HG03575 (cell line): ENCODE results near the gene BCL11B.

Source experiments
- ATAC-seq: cut with Tn5 transposase; IDR thresholded peaks from one replicate; pipeline ENCODE4 v1.9.1; 2021; ENCODE audit not compliant: unreplicated experiment, insufficient number of reproducible peaks, low FRiP score; ENCODE audit errors: extremely low read depth

The BCL11B gene

DNA sequence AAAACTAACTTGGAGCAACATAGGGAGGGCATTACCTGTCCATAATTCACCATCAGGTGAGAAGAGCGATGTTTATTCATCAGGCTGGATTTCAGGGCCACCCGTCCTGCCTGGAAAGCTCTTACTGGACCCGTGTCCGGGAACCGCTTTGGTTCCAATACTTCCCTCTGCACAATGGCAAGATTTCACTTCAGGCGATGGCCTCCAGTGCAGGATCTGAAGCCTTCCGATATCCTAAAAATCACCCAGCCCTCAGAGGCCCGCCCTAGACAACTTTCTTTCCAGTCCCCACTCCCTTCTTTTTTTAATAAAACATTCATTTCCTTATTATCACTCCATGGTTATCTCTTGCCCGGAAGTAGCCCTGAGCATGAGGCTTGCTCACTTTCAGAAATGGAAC is 92.5 kb downstream of the BCL11B start:
- no peak for ATAC-seq

DNA sequence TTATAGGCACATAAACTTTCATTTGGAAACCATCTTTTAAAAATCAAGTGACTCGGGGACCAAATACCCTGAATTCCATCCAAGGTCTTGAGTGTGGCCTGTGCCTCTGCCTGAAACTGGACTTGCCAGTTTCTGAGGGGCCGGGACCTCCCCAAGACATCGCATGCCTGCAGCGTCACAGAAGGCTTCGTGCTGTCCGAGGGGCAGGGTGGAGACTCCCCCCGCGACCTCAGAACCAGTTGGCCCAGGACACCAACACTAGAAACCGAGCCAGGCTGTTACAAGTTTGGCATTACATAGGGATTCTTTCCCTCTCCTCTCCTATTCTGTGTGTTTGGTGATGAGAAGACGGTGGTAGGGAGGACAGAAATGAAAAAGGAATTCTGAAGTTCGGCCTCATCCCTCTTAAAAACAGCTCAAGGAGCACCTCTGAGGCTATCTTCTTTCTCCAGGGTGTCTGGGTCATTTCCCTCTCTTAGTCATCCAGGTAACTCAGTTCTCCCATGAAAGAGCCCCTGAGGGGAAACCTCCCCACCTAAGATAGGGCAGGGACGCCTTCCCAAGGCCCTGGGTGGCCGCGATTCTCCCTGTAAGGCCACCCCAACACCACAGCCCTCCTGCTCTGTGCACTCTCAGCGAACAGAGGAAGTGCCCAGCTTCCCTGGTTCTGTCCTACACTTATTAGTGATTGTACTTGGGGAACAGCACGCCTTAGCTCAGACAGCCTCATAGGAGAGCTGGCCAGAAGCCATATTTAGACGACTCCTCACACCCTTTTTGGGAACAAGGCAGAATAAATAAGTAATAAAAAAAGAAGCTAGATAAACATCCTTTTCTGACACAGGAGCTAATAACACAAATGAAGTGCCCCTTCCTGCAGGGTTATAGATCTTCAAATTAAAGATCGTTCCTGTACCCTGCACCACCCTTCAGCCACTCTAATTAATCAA is 93.8 kb downstream of the BCL11B start:
- ATAC-seq = no peak

DNA sequence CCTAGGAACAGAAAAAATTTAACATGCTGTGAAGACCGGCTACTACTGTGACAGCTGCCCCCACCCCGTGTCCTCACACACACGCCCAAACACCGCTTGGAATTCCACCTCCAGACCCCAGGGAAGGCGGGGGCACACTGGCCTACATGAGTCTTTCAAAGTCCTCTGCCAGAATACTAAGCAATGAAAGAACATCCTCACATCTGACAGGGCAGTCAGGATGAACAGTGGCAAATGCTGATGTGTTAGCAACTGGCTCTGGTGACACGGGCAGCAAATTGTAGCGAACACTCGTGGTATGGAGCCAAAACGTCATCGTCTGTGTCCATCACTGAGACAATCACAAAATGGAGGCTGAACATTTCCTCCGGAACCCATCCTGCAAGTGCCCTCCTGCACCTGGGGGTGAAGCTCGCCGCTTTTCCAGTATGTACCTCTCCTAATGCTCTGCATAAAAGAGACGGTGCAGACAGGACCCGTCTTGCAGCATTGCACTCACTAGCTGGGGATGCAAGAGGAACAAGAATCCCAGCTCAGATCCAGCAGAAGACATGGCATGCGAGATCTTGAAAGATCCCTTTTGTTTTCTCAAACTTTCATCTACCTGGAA is 94.8 kb downstream of the BCL11B start:
- ATAC-seq = no peak

DNA sequence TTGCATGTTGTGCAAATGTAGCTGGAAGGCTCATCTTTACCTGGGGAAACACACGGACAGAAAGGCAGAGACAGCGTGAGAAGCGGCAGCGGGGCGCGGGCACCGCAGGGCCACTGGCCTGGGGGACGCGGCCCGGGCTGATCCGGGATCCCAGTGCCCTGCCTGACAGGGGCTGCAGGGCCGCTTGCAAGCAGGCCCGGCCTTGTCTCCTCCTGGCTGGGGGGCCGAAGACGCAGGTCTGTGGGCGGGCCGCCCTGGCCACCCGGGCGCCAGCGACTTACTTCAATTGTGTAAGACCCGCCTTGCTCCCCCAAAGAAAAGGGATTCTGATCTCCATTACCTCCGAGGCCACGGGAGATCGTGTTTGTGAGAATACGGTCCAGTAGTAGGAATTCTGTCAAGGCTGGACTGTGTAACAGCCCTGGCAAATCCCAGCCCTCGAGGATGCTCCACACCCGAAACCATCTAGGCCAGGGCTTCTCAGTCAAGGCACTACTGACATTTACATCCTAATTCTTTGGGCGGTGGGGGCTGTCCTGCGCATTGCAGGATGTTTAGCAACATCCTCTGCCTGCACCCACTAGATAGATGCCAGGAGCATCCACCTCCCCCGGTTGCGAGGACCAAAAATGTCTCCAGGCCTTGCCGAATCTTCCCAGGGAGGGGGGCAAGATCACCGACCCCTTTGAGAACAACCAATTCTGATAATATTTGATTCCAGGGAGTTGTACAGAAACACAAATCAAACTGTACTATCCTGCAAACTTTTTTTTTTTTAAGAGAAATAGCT is 95.6 kb downstream of the BCL11B start:
- no peak for ATAC-seq

DNA sequence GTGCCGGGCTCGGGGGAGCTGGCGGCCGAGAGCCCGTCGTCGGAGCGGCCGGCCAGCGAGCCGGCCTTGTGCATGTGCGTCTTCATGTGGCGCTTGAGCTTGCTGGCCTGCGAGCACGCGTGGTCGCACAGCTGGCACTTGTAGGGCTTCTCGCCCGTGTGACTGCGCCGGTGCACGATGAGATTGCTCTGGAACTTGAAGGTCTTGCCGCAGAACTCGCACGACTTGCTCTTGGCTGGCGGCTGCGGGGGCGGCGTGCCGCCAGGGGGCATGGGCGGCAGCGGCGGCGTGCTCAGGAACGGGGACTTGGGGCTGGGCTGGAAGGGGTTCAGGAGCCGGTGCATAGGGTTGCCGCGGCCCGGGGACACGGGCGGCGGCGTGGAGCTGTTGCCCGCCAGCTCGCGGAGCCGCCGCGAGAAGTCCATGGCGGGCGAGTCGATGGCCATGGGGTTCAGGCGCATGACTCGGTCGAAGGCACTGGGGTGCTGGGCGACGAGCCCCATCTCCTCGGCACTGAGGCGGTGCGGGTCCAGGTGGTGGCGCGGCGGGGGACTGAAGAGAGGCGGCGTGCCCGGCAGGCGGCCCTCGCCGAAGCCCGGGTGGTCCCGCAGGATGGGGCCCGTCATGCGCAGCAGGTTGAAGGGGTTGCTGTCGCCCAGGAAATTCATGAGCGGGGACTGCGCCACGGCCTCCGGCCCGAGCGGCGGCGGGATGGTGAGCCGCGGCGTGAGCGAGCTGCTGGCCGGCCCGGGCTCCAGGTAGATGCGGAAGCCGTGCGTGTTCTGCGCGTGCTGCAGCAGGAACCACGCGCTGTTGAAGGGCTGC is 96.5 kb downstream of the BCL11B start:
- no peak for ATAC-seq

DNA sequence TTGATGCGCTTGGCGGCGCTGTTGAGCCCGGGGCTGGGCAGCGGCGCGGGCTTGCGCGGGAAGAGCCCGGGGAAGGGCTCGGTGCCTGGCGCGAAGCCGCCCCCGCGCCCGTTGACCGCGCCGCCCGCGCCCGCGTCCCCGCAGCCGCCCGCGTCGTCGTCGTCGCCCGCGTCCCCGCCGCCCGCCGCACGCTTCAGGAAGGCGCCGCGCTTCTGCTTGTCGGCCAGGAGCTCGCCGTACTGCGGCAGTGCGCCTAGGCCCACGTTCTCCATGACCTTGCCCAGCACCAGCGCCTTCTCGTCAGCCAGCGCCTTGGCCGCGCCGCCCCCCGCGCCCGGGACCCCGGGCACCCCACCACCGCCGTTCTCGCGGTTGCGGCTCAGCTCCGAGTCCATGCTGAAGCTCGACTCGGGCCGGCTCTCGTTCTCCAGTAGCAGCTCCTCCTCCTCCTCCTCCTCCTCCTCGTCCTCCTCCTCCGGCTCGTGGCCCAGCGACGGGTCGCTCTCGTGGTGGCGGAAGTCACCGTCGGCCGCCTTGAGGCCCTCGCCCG is 97.2 kb downstream of the BCL11B start:
- no peak for ATAC-seq

DNA sequence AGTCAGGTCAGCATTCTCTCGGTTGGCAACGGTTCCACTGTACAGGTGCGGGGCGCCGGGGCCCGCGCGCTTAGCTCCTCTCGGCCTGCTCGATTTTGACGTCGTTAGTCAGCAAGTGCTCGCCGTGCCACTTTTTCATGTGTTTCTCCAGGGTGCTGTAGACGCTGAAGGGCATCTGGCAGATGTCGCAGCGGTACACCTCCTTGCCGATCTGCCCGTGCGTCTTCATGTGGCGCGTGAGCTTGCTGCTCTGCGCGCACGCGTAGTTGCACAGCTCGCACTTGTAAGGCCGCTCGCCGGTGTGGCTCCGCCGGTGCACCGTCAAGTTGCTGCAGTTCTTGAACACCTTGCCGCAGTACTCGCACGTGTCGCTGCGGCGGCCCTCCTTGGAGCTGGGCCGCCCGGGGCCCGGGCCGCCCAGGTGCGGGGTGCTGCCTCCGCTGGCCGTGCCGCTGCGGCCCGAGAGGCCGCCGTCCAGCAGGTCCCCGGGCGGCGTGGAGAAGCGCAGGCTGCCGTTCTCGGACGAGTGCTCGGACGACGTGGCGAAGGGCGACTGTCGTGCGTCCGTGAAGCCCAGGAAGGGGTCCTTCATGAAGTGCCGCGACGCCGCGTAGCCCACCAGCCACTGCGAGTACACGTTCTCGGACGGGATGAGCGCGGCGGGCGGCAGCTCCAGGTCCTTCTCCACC is 97.8 kb downstream of the BCL11B start:
- no peak for ATAC-seq

DNA sequence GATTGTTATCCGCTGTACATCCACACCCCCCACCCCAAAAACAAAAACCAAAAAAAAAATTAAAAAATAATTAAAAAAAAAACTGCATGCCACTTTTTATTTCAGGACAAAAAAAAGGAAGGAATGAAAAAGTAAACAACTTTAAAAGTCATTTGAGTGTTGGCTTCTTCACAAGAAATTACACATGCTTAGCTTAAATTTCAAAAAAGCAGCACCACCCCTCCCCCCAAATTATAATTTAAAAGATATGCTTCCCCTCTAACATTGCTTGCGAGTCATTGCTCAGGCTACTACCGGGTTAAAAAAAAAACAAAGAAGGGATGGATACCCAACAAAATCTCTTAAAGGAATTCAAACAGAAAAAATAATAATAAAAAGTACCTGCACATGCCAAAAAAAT is 98.5 kb downstream of the BCL11B start:
- no peak for ATAC-seq

DNA sequence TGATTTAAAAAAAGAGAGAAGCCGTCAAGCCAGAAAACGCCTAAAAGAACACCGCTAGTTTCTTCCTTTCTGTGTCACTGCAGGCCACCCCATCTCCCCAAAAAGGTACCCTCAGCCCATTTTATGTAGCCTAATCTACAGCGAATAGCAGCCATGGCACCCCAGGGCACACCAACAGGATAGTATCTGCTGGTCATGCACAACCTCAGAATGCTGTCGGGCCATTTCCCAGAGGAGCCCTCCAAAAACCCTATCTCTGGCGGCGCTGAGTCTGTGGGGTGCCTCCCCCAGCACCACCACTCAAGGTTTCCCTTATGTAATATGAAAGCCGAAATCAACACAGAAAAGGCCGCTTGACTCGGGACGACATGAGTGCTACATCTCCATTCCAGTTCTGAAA is 98.9 kb downstream of the BCL11B start:
- no peak for ATAC-seq

DNA sequence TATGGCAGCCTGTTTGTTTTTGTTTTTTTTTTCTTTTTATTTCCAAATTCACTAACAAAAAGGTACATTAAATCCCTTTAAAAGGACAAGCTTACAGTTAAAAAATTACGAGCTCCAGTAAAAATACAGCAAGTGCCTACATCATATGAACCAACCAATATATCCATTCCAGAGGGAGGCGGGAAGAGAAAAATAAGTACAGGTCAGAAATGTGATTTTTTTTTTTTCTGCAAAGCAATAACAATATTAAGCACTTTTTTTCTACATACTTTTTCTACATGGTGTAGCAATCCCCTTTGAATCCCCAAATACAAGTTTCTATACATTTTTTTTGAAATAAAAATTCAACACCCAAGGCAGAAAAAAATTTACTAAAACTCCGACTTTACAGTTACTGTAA is 100.6 kb downstream of the BCL11B start:
- ATAC-seq = no peak

DNA sequence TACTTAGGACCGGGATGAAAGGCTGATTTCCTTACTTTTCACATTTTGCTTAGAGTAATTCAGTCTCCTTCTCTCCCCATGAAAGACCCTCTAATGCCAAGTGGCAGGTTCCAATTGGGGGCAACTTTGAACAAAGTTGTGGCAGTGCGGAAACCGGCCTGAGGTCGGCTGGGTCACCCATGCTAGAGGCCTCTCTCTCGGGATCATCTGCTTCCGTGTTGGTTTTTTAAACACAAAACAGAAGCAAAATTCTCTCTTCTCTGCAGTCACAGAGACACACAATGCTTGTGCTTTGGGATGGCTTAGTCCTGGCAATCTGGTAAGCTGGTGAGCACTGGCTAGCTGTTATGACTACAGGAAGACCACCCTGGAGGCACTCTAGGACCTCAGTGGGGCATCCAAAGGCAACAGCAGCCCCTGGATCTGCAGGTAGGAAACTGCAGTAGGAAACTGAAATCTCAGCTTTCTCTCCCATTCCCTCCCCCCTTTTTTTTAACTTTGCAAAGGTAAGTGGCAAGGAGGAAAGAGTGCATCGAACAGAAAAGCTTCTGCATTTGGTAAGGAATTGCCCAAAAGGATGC is 102.1 kb downstream of the BCL11B start:
- ATAC-seq = no peak

DNA sequence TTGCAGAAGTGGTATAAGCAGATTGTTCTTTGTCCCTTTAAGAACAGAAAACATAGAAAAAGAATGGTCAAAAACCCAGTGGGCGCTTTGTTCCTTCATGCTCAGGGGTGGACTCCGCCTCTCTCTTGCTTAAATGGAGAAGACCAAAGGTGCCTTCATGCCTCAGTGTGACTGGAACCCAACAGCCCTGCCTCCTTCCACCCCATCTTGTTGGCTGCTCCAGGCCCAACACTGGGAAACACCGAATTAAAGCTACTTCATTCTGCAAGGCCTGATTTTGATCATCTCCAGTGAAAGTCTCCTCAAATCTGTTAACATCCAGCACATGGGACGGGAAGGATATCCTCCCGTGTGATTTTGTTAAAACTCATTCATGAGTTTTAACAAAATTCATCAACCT is 103.7 kb downstream of the BCL11B start:
- ATAC-seq = no peak

DNA sequence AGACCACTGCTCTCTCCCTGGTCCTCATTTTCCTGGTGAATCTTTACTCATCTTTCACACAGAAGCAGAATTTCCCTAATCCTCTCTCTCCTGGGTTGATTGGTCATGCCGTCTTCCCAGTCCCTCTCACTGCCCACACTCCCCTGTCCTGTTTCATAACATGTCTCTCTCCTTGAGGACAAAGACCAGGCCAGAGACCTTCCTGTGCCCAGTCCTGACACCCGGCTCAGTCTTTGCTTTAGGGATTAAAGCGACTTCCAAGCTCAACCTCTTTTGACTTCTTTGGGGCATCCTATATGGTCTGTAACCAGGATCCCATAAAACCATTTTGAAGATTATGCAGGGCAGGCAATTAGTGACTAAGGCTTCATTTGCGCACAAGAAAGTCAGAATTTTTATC is 105.5 kb downstream of the BCL11B start:
- ATAC-seq = no peak

DNA sequence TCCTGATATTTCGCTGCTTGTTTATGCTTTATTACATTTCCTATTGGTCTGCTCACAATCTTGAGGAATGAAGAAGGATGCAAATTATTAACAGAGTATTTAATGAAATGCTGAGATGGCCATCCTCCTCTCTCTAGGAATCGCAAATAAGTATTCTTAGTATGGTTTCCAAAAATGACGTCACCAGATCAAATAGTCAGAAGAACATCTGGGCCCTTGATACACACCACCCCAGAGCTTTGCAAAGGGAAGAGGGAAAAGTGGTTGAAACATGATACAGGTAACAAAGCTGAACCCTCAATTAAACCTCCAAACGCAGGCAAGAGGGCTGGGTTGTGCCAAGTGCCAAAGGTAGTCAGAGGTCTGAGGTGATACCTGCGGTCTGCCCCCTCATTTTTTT is 107.3 kb downstream of the BCL11B start:
- ATAC-seq = no peak

DNA sequence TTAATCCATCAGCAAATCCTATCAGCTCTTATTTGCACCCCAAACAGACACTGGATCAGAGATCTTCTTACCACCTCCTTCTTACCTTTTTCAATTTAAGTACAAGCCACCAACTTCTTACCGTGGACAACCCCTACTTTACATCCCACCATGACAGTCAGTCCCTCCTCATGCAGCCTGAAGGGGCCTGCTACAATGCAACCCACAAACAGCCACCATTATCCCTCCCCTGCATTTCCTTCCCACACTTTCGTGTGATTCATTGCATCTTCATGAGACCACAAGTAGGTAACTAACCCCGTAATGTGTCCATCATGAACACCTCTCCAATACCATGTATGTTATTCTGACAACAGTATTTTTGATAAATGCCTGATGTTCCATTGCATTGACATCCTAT is 108.6 kb downstream of the BCL11B start:
- no peak for ATAC-seq

DNA sequence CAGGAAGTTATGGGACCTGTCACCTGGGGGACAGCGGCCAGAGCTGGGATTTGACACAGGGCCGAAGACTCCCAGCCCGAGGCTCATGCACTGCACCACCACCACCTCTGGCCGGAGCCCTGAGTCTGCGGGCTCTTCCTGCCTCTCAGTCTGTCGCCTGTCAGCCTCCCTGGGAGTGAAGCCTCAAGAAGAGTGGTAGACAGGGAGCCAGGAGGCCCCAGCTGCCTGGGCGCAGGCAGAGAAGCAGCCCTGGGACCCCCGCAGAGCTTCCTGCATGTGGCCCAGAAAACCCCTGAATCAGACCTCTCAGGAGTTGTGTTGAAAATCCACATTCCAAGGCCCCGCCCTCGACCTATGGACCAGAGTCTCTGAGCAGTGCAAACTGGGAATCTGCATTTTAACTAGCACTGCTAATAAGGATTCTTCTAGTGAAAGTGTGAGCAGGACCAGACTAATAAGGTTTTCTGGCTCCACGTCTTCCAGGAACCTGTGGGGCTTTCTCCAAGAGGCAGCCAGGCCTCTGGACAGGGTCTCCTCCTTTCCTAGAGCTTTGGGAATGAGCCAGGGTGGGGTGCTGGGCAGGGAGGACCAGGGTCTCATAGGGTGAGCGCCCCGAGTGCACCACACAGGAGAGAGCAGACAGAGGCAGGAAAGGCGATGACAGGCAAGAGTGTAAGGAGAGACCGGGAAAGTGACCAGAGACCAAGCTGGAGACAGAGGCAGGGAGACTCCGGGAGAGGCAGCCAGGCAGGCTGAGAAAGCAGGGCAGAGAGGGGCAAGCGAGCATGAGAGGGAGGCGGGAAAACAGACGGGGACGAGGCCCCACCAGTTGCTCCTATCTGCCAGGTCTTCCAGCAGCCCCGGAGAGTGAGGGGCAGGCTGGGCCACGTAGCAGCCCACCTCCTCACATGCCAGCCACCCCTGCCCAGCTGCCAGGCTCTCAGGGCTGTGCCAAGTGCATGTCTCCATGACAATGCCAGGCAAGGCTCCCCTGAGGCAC is 112.4 kb downstream of the BCL11B start:
- ATAC-seq = no peak

DNA sequence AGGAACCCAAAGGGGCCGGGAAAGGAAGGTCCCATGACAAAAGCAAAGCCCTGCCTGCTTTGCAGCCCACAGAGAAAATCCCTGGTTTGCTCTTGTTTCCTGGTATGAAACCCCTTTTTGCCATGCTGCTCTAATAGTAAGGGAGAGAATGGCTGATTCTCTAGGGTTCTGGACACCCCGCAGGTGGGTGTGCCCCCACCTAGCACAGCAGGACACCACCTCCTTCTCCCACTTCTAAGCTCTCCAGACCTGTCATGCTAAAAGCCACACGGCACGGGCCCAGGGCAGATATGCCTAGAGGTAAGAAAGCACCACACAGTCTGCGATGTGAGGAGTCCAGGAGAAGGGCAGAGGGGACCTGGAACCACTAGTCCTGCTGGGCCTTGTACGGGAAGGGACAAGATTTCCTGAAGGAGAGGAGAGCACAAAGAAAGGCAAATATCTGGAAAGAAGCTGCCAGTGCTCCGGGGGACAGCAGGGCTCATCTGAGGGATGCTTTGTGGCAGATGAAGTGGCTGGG is 113.3 kb downstream of the BCL11B start:
- ATAC-seq = no peak
